ENCODE results near the gene THBD. TPM values are rescaled to one million over a fixed set of nuclear protein-coding genes. Genes with fewer than 3 reads are reported as not detected.

THBD gene
- total RNA-seq, 1 experiment from 2014 or later: 0.28 TPM

DNA sequence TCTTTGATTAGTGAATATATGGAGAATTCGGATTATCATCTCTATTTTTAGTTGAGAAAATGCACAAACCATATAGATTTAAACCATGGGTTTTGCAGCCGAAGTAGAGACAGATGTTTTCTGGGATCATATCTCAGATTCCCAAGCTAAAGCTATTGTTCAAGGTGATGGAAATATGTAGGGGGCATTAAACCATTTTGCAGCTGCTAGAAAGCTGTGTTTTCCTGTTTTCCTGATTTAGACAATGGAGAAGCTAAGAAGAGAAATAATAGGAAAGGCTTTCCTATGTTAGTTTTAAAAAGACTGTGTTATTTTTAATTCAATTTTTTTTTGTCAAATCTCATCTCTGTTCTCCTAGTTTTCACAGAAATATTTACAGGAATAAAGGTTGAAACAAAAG is 30.5 kb upstream of the THBD start:
- Histone ChIP-seq H3K9ac (ENCODE audit: extremely low read depth, insufficient read length, low read length) (no peak overlapping the region), H2BK5ac (ENCODE audit: insufficient read length, low read length) (no peak overlapping the region), H3K79me2 (ENCODE audit: insufficient read depth, low read length) (no peaks in the 10 kb centered on the region), H3K4ac (ENCODE audit: low read depth, low read length) (no peak overlapping the region), H4K20me1 (ENCODE audit: control insufficient read depth, insufficient read depth, insufficient read length) (no peaks in the 10 kb centered on the region), H2AK5ac (ENCODE audit: insufficient read length, low read length) (no peak overlapping the region), H3K56ac (ENCODE audit: insufficient read length, low read depth, low read length) (no peak overlapping the region), H3K27ac (ENCODE audit: insufficient read length, low read depth, low read length) (no peak overlapping the region), H3K4me1 (ENCODE audit: insufficient read depth, low read length) (no peaks in the 10 kb centered on the region; the same call in 1 of the 2 replicates), H3K4me2 (ENCODE audit: insufficient read depth, insufficient read length, low read length) (no peak overlapping the region), H3K9me3 (ENCODE audit: control insufficient read depth, low read depth, low read length) (no peaks in the 10 kb centered on the region), H3K27me3 (ENCODE audit: insufficient read depth, low read length) (no peaks in the 10 kb centered on the region), H4K5ac (ENCODE audit: insufficient read length, low read depth, low read length) (no peak overlapping the region), H4K8ac (replicated peaks; ENCODE audit: insufficient read length, low read depth, low read length) (no peak overlapping the region), H2BK20ac (ENCODE audit: low read depth, low read length, poor library complexity, severe bottlenecking) (no peak overlapping the region), H3K18ac (ENCODE audit: insufficient read length, low read depth, low read length) (no peak overlapping the region), H2BK120ac (ENCODE audit: low read depth, low read length, poor library complexity, severe bottlenecking) (no peak overlapping the region), H2BK15ac (ENCODE audit: low read depth, low read length) (no peak overlapping the region), H3K79me1 (ENCODE audit: insufficient read depth, low read depth, low read length, poor library complexity, severe bottlenecking) (no peaks in the 10 kb centered on the region), H3K23ac (ENCODE audit: insufficient read length, low read depth, low read length) (no peak overlapping the region), H4K91ac (ENCODE audit: insufficient read length, low read depth, low read length) (no peak overlapping the region), H2AFZ (ENCODE audit: low read length) (no peak overlapping the region), H2BK12ac (ENCODE audit: insufficient read length, low read depth, low read length) (no peak overlapping the region), H3T11ph (ENCODE audit: low read length) (no peak overlapping the region), H3K23me2 (ENCODE audit: insufficient read length, low read depth, low read length, poor library complexity, severe bottlenecking) (no peaks in the 10 kb centered on the region), H3K14ac (ENCODE audit: insufficient read depth, low read length) (no peak overlapping the region)
- Mint-ChIP-seq H3K36me3 (ENCODE audit: insufficient read depth in 1 of 3, low read depth in 3 of 3) (no peaks in the 10 kb centered on the region), H3K27ac (no peak overlapping the region), H3K4me1 (peaks cover 14 to 17% of the 10 kb centered on the region in 2 experiments), H3K27me3 (ENCODE audit: low read depth) (0 out of 2 replicates have a peak, but pooled peaks cover 4% of the 10 kb centered on the region), H3K9me3 (no peaks in the 10 kb centered on the region), H3K4me3 (no peak overlapping the region)
- TF ChIP-seq, protein P1, sequence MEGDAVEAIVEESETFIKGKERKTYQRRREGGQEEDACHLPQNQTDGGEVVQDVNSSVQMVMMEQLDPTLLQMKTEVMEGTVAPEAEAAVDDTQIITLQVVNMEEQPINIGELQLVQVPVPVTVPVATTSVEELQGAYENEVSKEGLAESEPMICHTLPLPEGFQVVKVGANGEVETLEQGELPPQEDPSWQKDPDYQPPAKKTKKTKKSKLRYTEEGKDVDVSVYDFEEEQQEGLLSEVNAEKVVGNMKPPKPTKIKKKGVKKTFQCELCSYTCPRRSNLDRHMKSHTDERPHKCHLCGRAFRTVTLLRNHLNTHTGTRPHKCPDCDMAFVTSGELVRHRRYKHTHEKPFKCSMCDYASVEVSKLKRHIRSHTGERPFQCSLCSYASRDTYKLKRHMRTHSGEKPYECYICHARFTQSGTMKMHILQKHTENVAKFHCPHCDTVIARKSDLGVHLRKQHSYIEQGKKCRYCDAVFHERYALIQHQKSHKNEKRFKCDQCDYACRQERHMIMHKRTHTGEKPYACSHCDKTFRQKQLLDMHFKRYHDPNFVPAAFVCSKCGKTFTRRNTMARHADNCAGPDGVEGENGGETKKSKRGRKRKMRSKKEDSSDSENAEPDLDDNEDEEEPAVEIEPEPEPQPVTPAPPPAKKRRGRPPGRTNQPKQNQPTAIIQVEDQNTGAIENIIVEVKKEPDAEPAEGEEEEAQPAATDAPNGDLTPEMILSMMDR (conservative IDR thresholded peaks at IDR 0.05): no peak
- no peak for DNase-seq
- no CpG with 5 or more reads among the region's 2 CpGs for WGBS (ENCODE audit: extremely low coverage, insufficient read length, low lambda C conversion rate)
